KMS-11 (cell line): ENCODE measurements around the gene TOR1AIP1.
A peak's percentile ranks its signal among the peaks of the same experiment; 100 is the strongest.

ENCODE experiments used
- H2AFZ ChIP-seq: fragments of 200-600 bp; sonication (generic); 2 replicates; pipeline ENCODE4 v1.6.1; 2016; ENCODE audit warnings: antibody characterized with exemption, mixed run types, low read depth
- H3K27ac ChIP-seq: fragments of 200-600 bp; sonication (generic); 2 replicates; pipeline ENCODE4 v1.6.1; 2016; ENCODE audit warnings: mild to moderate bottlenecking, mixed run types
- H3K27me3 ChIP-seq: fragments of 200-600 bp; sonication (generic); 2 replicates; pipeline ENCODE4 v1.6.1; 2017; ENCODE audit warnings: mild to moderate bottlenecking, low read depth, mixed run types, moderate library complexity; ENCODE audit not compliant: insufficient read depth
- H3K36me3 ChIP-seq: fragments of 200-600 bp; sonication (generic); 2 replicates; pipeline ENCODE4 v1.6.1; 2017; ENCODE audit warnings: mild to moderate bottlenecking, mixed run types; ENCODE audit not compliant: insufficient read depth
- H3K4me1 ChIP-seq: fragments of 200-600 bp; sonication (generic); 2 replicates; pipeline ENCODE4 v1.6.1; 2016; ENCODE audit warnings: mild to moderate bottlenecking, low read depth, mixed run types; ENCODE audit not compliant: poor library complexity, severe bottlenecking
- H3K4me2 ChIP-seq: fragments of 200-600 bp; sonication (generic); 2 replicates; pipeline ENCODE4 v1.7.0; 2016; ENCODE audit warnings: mild to moderate bottlenecking, mixed run types
- H3K4me3 ChIP-seq: fragments of 200-600 bp; sonication (generic); IDR thresholded peaks from 2 replicates; pipeline ENCODE4 v1.6.1; 2017; ENCODE audit warnings: low read depth, low read length, mixed read lengths; ENCODE audit not compliant: insufficient read depth
- H3K79me2 ChIP-seq: fragments of 200-600 bp; sonication (generic); 2 replicates; pipeline ENCODE4 v1.6.1; 2016; ENCODE audit warnings: low read depth, mixed run types; ENCODE audit not compliant: insufficient read depth
- H3K9ac ChIP-seq: fragments of 200-600 bp; sonication (generic); 2 replicates; pipeline ENCODE4 v1.6.1; 2016; ENCODE audit warnings: mild to moderate bottlenecking, mixed run types
- H4K20me1 ChIP-seq: fragments of 200-600 bp; sonication (generic); 2 replicates; pipeline ENCODE4 v1.6.1; 2016; ENCODE audit warnings: mild to moderate bottlenecking, mixed run types; ENCODE audit not compliant: insufficient read depth
- CTCF ChIP-seq: fragments of 200-600 bp; sonication (generic); conservative IDR thresholded peaks from 2 replicates; pipeline ENCODE4 v1.6.1; 2017; ENCODE audit warnings: low read depth, mild to moderate bottlenecking, antibody characterized with exemption, low read length, moderate library complexity, mixed read lengths

The TOR1AIP1 gene

DNA sequence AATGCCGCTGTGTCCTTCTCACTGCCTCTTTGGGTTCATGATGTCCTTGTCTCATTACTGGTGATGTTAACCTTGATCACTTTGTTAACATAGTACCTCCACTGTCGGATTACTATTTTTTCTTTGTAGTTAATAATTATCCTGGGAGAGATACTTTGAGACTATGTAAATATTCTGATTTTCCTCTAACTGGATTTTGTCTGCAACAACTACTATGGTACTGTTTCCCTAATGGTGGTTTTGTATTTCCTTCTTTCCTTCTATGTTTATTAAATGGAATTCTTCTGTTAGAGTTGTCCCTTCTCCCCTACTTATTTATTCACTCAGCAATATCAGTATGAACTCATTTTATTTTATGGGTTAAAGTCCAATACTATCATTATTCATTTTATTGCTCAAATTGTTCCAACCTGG is 8.6 kb upstream of the TOR1AIP1 start:
- Histone ChIP-seq H4K20me1 (no peaks in the 10 kb centered on the region), H3K27ac (no peak overlapping the region), H3K4me2 (no peak overlapping the region), H3K79me2 (peaks cover 48% of the 10 kb centered on the region), H3K9ac (no peak overlapping the region), H3K27me3 (no peaks in the 10 kb centered on the region), H3K4me1 (peaks cover 37% of the 10 kb centered on the region), H3K4me3 (no peak overlapping the region), H2AFZ (no peak overlapping the region), H3K36me3 (peaks cover 6% of the 10 kb centered on the region; the same call in 1 of the 2 replicates)
- TF ChIP-seq CTCF: no peak

DNA sequence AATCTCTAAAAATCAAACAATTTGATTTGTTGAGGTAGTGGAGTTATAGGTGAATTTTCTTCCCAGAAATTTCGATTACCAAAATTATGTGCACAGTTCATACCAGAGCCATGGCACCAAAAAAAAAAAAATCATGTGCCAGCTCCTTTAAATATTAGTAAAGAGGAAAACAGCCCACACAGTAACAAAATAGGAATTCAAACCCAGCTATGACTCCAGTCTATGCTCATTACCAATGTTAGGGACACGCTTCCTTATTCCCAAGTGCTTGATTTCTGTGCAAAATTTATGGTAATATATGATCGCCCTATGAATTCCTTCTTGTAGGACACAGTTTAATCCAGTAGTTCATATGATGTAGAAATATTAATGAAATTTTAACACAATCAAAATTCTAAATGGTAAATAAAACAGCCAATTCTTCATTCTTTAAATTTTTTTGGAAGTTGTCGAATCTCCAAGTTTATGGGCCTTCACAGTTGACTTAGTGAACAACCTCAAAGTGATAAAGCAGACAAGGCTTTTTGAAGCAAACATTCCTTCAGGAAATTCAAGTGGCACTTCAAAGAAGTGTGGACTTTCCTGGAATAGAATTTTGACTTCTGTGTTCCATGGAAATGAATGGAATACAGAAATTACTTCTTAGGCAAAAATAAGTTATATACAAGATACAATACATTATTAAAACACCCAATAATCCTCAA is 6.3 kb upstream of the TOR1AIP1 start:
- H3K79me2 ChIP-seq: peaks cover 38% of the 10 kb centered on the region
- H3K27ac ChIP-seq: no peak overlapping the region
- H3K27me3 ChIP-seq: no peaks in the 10 kb centered on the region
- peaks cover 57% of the 10 kb centered on the region for H3K4me1 ChIP-seq
- peaks cover 6% of the 10 kb centered on the region; the same call in 1 of the 2 replicates for H3K36me3 ChIP-seq
- no peak overlapping the region for H3K9ac ChIP-seq
- H4K20me1 ChIP-seq: no peaks in the 10 kb centered on the region
- H3K4me3 ChIP-seq: no peak overlapping the region
- H2AFZ ChIP-seq: no peak overlapping the region
- H3K4me2 ChIP-seq: peak overlapping the region; percentile 46
- TF ChIP-seq CTCF: no peak

- H2AFZ ChIP-seq: no peak overlapping the region
- H3K27me3 ChIP-seq: no peaks in the 10 kb centered on the region
- H3K4me1 ChIP-seq: peaks cover 62% of the 10 kb centered on the region
- no peak overlapping the region for H3K27ac ChIP-seq
- no peak overlapping the region for H3K9ac ChIP-seq
- peaks cover 39% of the 10 kb centered on the region for H3K79me2 ChIP-seq
- no peak overlapping the region for H3K4me3 ChIP-seq
- H4K20me1 ChIP-seq: no peaks in the 10 kb centered on the region
- TF ChIP-seq CTCF: no peak
- peak overlapping the region; percentile 46 for H3K4me2 ChIP-seq
- H3K36me3 ChIP-seq: peaks cover 6% of the 10 kb centered on the region; the same call in 1 of the 2 replicates
Measured at GRCh38 chr1:179876300-179876715, 5.8 kb upstream of the TOR1AIP1 start.

GRCh38 chr1:179877586-179878265 is 4.4 kb upstream of the TOR1AIP1 start, which contains the start of gene TOR1AIP2:
Gene TOR1AIP2 (minus strand): TSS chr1:179877803. CDS start chr1:179852665, 25,138 bp downstream.
- H3K4me1 ChIP-seq: peaks cover 63% of the 10 kb centered on the region
- H3K27ac ChIP-seq: no peak within 1 kb of the TSS
- TF ChIP-seq CTCF: no peak
- peak within 1 kb of the TSS; percentile 46 for H3K4me2 ChIP-seq
- peaks cover 6% of the 10 kb centered on the region; the same call in 1 of the 2 replicates for H3K36me3 ChIP-seq
- peaks cover 42% of the 10 kb centered on the region for H3K79me2 ChIP-seq
- peak within 1 kb of the TSS; percentile 53 for H2AFZ ChIP-seq
- peak within 1 kb of the TSS; percentile 95 for H3K4me3 ChIP-seq
- H3K9ac ChIP-seq: peak within 1 kb of the TSS; percentile 25; the same call in 1 of the 2 replicates
- H4K20me1 ChIP-seq: no peaks in the 10 kb centered on the region
- no peaks in the 10 kb centered on the region for H3K27me3 ChIP-seq
